GM12878 (cell line): ENCODE data around the gene SOS1.

Experiments
- BHLHE40 ChIP-seq, 2 experiments: fragments of 450-650 bp in 1 of 2; IDR thresholded peaks; 2 replicates each; pipeline ENCODE4 v1.6.1; 2011 to 2017; ENCODE audit warnings: low read depth in 2 of 2, borderline replicate concordance in 1 of 2, improper control_type of control experiment in 1 of 2, low read length in 1 of 2, mild to moderate bottlenecking in 1 of 2
- CHD2 ChIP-seq: IDR thresholded peaks from 2 replicates; pipeline ENCODE4 v1.6.1; 2011; ENCODE audit warnings: low read depth, low read length, improper control_type of control experiment, borderline replicate concordance
- EP300 ChIP-seq, 2 experiments: fragments of 150-350 bp in 1 of 2; IDR thresholded peaks; 2 replicates each; pipeline ENCODE4 v1.6.1; 2011 to 2012; ENCODE audit warnings: low read depth in 2 of 2, low read length in 2 of 2, borderline replicate concordance in 1 of 2, improper control_type of control experiment in 1 of 2, inconsistent platforms in 1 of 2; ENCODE audit not compliant: control insufficient read depth in 1 of 2
- HDAC2 ChIP-seq: fragments of 200-600 bp; sonication (generic); IDR thresholded peaks from 2 replicates; pipeline ENCODE4 v1.6.1; 2017
- LARP7 ChIP-seq: fragments of 450-650 bp; IDR thresholded peaks from 2 replicates; pipeline ENCODE4 v1.6.1; 2017; ENCODE audit warnings: mild to moderate bottlenecking
- MYC ChIP-seq: IDR thresholded peaks from 2 replicates; pipeline ENCODE4 v1.6.1; 2011; ENCODE audit warnings: mild to moderate bottlenecking, low read length, moderate library complexity, inconsistent platforms; ENCODE audit not compliant: insufficient read depth, insufficient replicate concordance, insufficient read length, severe bottlenecking
- PML ChIP-seq: IDR thresholded peaks from 2 replicates; pipeline ENCODE4 v1.6.1; 2012; ENCODE audit warnings: low read length, inconsistent platforms
- POLR2A ChIP-seq: IDR thresholded peaks from 2 replicates; pipeline ENCODE4 v1.6.1; 2011; ENCODE audit warnings: low read depth, mild to moderate bottlenecking, low read length
- RBBP5 ChIP-seq: fragments of 200-600 bp; sonication (generic); conservative IDR thresholded peaks from 2 replicates; pipeline ENCODE4 v1.6.1; 2016
- RUNX3 ChIP-seq: IDR thresholded peaks from 2 replicates; pipeline ENCODE4 v1.6.1; 2012; ENCODE audit warnings: low read length, inconsistent platforms
- SP1 ChIP-seq: IDR thresholded peaks from one replicate; pipeline ENCODE4 v1.6.1; 2011; ENCODE audit warnings: low read depth, low read length
- TF ChIP-seq, protein P1 (sequence below): fragments of 450-650 bp; IDR thresholded peaks from 2 replicates; pipeline ENCODE4 v1.6.1; 2017; ENCODE audit warnings: mild to moderate bottlenecking
- TF ChIP-seq, protein P2 (sequence below): IDR thresholded peaks from 2 replicates; pipeline ENCODE4 v1.6.1; 2011; ENCODE audit warnings: low read depth, low read length, improper control_type of control experiment, borderline replicate concordance
- TF ChIP-seq, protein P3 (sequence below), 3 experiments: IDR thresholded peaks in 2 of 3; conservative IDR thresholded peaks in 1 of 3; 2 replicates each; pipeline ENCODE4 v1.5.1; 2011; ENCODE audit warnings: low read depth in 3 of 3, low read length in 3 of 3, mild to moderate bottlenecking in 3 of 3, control low read depth in 2 of 3, moderate library complexity in 2 of 3, inconsistent platforms in 1 of 3, mixed read lengths in 1 of 3; ENCODE audit not compliant: control insufficient read depth in 2 of 3, insufficient read depth in 1 of 3; ENCODE audit errors: extremely low read depth in 1 of 3

DNA sequence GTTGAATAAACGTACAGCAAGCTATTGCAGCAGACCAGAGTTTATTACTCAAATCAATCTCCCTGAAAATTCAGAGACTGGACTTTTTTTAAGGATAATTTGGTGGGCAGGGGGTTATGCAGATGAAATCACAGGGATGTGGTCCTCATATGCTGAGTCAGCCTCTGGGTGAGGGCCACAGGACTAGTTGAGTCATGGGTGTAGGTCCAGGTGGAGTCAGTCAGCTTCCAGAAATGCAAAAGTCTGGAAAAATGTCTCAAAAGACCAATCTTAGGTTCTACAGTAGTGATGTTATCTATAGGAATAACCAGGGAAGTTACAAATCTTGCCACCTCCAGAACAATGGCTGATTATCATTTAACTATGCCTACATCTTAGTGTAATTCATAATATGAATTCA is 180.1 kb downstream of the SOS1 start:
- TF ChIP-seq, protein P1, sequence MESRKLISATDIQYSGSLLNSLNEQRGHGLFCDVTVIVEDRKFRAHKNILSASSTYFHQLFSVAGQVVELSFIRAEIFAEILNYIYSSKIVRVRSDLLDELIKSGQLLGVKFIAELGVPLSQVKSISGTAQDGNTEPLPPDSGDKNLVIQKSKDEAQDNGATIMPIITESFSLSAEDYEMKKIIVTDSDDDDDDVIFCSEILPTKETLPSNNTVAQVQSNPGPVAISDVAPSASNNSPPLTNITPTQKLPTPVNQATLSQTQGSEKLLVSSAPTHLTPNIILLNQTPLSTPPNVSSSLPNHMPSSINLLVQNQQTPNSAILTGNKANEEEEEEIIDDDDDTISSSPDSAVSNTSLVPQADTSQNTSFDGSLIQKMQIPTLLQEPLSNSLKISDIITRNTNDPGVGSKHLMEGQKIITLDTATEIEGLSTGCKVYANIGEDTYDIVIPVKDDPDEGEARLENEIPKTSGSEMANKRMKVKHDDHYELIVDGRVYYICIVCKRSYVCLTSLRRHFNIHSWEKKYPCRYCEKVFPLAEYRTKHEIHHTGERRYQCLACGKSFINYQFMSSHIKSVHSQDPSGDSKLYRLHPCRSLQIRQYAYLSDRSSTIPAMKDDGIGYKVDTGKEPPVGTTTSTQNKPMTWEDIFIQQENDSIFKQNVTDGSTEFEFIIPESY = no peak
- TF ChIP-seq BHLHE40 (IDR thresholded peaks at IDR 0.05; ENCODE audit: borderline replicate concordance in 1 of 2, low read depth in 2 of 2, low read length in 1 of 2) (no peak), POLR2A (no peak), RBBP5 (no peak), PML (no peak), SP1 (no peak), MYC (no peak), EP300 (IDR thresholded peaks at IDR 0.05; ENCODE audit: borderline replicate concordance in 1 of 2, control insufficient read depth in 1 of 2, low read depth in 2 of 2, low read length in 2 of 2) (no peak), HDAC2 (no peak), CHD2 (no peak), LARP7 (no peak), RUNX3 (no peak)
- TF ChIP-seq, protein P2, sequence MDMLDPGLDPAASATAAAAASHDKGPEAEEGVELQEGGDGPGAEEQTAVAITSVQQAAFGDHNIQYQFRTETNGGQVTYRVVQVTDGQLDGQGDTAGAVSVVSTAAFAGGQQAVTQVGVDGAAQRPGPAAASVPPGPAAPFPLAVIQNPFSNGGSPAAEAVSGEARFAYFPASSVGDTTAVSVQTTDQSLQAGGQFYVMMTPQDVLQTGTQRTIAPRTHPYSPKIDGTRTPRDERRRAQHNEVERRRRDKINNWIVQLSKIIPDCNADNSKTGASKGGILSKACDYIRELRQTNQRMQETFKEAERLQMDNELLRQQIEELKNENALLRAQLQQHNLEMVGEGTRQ = no peak
- TF ChIP-seq, protein P3, sequence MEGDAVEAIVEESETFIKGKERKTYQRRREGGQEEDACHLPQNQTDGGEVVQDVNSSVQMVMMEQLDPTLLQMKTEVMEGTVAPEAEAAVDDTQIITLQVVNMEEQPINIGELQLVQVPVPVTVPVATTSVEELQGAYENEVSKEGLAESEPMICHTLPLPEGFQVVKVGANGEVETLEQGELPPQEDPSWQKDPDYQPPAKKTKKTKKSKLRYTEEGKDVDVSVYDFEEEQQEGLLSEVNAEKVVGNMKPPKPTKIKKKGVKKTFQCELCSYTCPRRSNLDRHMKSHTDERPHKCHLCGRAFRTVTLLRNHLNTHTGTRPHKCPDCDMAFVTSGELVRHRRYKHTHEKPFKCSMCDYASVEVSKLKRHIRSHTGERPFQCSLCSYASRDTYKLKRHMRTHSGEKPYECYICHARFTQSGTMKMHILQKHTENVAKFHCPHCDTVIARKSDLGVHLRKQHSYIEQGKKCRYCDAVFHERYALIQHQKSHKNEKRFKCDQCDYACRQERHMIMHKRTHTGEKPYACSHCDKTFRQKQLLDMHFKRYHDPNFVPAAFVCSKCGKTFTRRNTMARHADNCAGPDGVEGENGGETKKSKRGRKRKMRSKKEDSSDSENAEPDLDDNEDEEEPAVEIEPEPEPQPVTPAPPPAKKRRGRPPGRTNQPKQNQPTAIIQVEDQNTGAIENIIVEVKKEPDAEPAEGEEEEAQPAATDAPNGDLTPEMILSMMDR (IDR thresholded peaks at IDR 0.05 in 2 of 3, conservative IDR thresholded peaks at IDR 0.05 in 1 of 3; ENCODE audit: control insufficient read depth in 2 of 3, extremely low read depth in 1 of 3, insufficient read depth in 1 of 3, low read depth in 3 of 3, low read length in 3 of 3) = no peak
